Activated CD8-positive, alpha-beta memory T cell treated with anti-CD3 and anti-CD28 coated beads for 24 hours (primary cell): ENCODE measurements around the gene CMTM5.
"Not testable (repeated sequence)": the region's sequence is repeated elsewhere in the genome, so short reads cannot be mapped to it uniquely, and the experiment has no call there.

Experiments used
- DNase-seq: peaks from one replicate; pipeline ENCODE4 v3.0.0-alpha.2; 2020

CMTM5 gene

DNA sequence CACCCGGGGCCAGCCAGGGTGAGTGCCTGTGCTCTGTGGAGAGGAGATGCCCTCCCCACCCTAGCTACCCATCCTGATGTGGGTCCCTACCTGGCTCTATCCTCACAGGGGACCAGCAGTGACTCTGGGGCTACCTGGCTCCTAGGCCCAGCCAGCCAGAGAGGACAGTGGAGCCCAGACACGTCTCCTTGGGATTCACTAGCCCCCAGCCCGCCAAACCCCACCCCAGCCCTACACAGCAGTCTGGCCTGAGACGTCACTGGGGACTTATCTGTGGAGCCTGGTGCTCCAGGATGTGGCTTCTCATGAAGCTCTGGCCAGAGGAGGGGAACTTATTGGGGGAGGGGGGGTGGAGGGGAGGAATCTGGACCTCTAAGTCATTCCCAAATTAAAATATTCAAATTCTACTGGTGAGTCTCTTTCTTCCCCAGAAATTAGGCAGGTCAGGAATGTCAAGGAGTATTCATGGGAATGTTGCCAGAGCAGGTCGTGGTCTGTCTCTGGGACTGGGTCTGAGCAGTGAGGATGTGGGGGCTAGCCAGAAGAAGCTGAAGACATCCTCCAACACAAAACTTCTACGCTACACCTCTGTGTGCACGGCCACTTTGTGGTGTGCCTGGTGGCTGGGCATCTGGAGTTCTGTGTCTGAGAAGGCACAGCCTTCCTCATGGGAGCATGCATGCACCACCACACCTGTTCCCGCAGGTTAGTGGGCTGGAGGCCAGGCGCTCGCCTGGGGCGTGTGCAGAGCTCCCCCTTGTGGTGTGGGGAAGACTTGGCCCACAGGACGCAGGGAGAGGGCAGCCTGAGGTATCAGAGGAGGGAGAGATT is 2.7 kb downstream of the CMTM5 start:
- DNase-seq: peak; percentile 83

DNA sequence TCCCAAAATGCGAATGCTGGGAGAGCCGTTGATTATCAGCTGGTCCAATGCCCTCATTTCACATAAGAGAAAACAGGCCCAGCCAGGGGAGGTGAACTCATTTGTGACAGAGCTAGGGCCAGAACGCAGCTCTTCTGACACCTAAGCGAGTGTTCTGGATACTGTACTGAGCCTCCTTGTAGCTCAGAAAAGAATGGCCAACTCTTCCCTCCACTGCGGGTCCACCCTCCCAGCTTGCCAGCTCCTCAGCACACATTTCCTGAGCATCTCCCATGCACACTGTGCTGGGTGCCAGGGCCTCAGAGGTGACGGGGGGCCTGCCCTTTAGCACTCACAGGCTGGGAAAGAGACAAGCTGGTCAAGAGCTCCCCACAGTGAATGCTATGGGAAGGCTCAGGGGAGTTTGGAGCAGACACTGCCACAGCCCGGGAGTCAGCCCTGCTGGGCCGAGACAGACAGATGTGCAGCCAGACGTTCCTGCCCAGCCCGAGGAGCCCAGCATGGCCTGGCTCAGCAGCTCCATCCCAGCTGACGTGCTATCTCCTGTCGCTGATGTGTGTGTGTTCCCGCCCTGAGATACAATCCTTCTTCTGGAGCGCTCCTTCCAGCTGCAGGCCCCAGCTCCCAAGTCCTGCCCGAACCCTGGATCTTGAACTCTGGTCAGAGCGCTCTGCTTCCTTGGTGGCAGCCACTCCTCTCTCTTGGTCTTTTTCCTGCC is 3.5 kb downstream of the CMTM5 start:
- DNase-seq: no peak

DNA sequence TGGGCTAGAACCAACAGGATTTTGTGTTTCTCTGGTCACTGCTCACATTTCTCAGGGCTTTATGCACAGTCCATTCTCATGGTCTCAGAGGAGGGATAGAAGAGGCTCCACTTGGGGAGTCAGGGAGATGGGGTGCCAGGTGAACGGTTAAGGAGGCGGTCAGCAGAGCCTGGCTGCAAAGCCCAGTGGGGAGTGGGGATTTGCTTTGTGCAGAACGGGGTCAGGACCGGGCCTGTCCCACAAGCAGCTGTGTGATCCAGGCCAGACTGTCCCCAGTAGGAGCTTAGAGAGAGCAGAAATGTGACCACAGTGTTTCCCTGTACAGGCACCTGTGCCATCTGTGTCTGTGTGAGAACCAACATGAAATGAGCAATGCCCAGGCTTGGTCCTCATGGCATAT is 4.1 kb downstream of the CMTM5 start:
- no peak for DNase-seq

DNA sequence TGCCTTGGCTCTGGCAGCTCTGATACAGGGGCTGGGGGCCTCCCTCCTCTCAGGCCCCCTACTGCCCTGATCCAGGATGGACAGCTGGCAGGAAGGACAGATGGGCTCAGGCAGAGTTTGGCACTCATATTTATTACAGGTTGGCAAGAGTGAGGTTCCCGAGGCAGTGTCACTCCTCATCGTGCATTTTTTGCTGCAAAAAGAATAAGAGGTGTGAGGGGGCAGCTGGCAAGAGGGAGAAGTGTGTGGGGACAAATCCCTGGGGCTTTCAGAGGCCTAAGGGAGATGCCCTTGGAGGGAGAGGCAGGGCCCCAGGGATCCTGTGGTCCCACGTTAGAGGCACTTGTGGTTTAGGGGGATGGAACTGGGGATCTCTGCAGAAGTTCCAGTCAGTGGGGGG is 5.0 kb downstream of the CMTM5 start:
- DNase-seq: no peak

DNA sequence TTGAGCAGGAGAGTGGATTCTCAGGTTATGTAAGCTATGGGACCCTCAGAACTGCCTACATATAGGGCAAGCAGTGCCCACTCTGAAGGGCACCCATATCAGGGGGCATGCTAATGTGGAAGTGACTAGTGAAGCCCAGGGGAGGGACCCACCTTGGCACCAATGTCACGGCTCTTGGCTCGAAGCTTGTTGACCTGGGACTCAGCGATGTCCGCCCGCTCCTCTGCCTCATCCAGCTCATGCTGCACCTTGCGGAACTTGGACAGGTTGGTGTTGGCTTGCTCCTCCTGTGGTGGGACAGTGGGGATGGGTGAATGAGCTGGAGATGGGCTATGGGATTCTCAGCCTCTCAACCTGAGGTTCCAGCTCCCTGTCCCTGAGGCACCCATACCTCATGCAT is 5.4 kb downstream of the CMTM5 start:
- DNase-seq: no peak

DNA sequence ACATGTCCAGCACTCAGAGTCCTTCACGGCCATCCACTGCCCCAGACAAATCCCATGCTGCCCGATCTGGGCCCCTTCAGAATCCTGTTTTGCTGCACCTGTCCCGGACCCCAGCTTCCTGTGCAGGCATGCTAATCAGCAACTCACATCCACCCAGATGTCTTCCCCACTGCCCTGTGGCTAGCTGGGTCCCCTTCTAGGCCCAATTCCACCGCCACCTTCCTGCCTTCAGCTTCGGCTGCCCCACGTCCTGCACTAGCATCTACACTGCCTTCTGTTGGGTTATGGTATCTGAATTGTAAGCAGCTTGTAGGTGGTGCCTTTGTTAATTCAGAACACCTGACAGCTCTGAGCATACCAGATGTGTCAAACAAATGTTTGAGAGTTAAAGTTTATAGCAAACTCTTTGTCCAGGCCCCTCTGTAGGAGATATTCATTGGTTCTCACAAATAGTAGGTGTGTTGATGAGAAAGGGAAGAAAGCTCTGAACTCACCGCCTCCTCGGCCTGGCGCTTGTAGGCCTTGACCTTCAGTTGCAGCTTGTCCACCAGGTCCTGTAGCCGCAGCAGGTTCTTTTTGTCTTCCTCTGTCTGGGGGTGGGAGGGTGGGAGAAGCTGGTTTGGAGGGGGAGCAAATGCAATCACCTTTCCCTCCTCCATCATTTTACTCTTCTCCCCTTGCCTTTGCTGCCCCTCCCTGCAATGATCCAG is 6.0 kb downstream of the CMTM5 start:
- DNase-seq: no peak

DNA sequence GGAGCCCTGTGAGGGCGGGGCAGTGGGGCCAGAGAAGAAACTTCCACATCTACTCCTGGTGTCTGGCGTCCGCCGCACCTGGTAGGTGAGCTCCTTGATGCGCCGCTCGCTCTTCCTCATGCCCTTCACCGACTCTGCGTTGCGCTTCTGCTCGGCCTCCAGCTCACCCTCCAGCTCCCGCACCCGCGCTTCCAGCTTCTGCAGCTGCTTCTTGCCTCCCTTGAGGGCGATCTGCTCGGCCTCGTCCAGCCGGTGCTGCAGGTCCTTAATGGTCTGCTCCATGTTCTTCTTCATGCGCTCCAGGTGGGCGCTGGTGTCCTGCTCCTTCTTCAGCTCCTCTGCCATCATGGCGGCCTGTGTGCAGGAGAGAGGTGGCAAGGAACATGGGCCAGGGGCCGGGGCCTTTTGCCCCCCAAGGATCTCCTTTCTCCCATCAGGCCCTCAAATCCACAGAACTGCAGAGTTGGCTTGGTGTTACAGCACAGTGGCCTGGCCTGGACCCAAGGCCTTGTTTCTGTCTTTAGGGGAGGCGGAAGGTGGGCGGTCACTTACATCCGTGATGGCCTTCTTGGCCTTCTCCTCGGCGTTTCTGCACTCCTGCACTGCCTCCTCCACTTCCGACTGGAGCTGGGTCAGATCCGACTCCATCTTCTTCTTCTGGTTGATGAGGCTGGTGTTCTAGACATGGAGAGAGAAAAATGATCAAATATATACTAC is 7.7 kb downstream of the CMTM5 start:
- DNase-seq: no peak

DNA sequence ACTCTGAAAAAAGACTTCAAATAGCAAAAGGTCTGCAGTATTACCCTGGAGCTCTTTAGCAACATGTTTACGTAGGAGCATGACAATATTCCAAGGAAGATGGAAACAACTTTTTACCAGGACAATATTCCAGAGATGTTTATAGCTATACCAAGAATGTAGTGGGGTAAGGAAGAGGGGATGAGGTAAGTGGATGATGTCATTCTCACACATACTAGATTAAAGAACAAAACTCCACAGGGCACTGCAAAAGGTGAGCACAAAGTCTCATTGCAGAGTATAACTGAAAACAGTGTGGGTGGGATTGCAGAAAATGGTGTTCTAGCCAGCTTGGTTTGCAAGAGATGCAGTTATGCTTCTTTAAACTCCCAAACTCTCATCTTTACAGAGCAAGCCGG is 8.4 kb downstream of the CMTM5 start:
- no peak for DNase-seq

DNA sequence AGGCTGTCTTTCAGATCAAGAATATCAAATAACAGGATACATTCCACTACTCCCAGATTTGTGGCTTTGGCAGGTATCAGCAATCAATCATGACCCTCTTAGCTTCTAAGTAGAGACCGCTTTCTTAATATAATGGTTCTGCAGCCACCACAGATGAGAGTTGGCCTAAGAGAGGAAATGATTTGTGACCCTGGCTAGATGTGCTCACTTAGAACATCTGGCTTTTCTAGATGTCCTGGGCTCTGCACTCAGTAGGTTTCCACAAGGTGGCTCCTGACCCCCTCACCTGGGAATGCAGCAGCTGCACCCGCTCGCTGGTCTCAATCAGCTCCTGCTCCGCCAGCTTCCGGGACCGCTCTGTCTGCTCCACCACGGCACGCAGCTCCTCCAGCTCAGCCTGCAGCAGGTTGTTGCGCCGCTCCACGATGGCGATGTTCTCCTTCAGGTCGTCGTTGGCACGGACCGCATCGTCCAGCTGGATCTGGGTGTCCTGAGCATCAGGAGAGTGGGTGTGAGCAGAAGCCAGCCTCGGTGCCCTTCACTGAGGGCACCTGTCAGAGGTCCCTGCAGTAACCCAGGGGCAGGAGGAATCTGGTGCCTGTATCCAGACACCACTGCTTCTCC is 8.9 kb downstream of the CMTM5 start:
- no peak for DNase-seq

DNA sequence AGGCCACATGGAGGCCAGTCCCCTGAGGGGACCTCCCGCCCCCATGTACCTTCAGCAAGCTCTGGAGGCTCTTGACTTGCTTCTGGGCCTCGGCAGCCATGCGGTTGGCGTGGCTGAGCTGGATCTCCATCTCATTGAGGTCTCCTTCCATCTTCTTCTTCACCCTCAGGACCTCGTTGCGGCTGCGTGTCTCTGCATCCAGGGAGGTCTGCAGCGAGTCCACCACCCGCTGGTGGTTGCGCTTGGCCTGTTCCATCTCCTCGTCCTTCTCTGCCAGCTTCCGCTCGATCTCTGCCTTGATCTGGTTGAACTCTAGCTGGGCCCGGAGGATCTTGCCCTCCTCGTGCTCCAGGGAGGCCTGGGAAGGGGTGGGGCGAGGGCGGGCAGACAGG is 9.4 kb downstream of the CMTM5 start:
- DNase-seq: not testable (repeated sequence)

DNA sequence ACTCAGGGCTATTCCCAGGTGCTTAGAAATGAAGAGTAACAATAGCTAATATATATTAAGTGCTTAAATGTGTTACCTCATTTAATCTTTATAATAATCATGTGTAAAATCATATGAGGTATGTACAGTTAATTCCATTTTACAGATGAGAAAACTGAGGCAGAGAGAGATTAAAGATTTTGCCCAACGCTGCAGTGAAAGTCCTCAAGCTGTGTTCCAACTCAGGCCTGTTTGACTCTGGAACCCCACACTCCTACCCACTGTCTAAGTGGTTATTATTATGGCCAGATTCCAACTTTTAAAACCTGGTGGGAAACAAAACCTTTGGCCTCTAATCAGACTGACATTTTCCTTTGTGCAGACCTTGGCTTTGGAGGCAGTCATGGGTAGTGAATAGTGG is 10.2 kb downstream of the CMTM5 start:
- no peak for DNase-seq

DNA sequence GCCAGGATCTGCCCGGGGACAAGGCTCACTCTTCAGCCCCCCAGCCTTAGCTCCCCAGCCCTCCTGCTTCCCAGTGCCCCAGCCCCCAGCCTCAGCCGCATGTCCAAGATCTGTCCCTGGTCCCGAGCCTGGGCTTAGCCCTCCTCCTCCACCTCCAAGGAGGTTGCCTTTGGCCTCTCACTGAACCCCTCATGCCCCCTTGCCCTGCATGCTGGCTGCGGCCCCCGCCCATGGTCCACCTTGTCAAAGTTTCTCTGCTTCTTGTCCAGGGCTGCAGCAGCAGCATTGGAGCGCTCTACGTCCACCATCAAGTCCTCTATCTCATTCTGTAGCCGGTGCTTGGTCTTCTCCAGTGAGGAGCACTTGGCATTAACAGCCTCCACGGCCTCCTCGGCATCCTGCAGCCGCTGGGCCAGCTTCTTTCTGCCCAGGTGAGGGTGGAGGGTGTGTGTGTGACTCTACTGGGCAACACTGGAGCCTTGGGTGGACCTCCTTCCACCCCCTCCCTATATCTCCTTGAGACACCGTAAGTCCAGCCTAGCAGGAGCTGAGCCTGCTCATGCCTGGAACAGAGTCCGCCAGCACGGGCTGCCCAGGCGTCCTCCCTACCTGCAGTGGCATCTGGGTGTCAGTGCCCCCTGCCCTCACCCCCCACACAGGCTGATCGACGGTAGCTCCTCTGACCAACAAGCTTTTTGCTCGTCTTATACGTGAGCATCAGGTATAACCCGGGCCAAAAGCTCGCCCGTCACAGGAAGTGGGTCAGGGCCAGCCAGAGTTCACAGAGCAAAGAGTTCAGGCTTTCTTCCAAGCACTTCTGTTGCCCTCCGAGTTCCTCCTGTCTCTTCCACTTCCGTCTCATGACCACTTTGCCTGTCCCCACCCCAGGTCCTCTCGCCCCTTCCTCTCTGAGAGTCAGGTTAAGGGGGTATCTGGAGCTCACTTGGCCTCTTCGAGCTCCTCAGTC is 11.4 kb downstream of the CMTM5 start:
- no peak for DNase-seq

DNA sequence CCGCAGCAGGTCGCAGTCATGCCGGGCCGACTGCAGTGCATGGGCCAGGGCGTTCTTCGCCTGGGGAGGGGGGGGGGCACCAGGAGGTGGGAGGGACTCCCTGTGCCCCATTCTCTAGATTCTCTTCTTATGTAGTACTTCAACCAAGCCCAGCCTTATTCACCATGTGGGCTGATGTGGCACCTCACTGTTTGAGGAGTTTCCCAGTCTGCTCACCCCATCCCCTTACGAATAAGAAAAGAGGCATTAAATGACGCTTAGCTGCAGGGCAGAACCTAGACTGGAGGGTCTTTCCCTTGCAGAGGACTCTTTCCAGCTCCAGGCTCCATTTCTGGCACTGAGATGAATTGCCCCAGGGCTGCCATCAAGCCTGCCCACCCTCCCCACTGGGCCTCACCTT is 12.2 kb downstream of the CMTM5 start:
- no peak for DNase-seq

DNA sequence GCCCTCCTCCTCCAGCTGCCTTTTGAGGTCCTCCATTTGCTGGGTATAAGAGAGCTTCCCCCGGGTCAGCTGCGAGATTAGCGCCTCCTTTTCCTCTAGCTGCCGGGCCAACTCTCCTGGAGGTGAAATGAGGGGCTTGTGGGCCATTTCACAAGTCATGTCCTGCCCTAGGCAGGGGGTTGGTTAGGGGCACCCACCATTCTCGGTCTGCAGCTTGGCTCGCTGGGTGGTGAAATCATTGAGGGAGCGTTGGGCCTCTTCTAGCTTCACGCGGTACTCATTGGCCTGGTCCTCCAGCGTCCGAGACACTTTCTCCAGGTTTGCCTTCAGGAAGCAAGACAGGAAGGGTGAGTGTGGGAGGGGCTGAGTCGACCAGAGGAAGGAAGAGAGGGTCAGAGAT is 12.6 kb downstream of the CMTM5 start:
- DNase-seq: no peak

DNA sequence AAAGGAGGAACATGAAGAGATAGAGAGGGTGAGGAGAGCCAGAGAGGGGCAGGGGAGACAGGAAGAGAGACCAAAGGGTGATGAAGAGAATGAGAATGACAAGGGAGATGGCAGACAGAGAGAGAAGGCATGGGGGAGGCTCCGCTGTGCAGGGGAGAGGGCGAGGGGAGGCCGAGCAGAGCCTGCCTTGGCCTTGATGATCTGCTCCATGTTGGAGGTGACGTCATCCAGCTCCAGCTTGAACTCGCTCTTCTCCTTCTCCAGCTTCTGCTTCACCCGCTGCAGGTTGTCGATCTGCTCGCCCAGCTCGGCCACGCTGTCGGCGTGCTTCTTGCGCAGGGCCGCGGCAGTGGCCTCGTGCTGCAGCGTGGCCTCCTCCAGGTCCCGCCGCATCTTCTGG is 13.0 kb downstream of the CMTM5 start:
- DNase-seq: not testable (repeated sequence)

DNA sequence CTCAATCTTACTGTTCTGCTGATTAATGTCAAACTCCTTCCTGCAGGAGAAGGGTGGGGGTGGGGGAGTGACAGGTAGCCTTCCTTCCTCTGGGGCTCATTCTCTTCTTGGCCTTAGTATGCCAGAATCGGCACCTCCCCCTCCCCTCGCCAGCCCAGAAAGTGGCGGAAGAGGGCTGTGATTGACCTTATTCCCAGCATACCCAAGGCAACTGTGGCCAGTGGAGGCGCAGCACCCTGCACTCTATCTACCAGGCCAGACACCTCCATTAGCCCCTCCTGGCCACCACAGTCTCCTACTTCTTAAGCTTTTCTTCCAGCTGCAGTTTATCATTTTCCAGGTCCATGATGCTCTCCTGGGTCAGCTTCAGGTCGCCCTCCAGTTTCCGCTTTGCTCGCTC is 15.8 kb downstream of the CMTM5 start:
- DNase-seq: no peak

DNA sequence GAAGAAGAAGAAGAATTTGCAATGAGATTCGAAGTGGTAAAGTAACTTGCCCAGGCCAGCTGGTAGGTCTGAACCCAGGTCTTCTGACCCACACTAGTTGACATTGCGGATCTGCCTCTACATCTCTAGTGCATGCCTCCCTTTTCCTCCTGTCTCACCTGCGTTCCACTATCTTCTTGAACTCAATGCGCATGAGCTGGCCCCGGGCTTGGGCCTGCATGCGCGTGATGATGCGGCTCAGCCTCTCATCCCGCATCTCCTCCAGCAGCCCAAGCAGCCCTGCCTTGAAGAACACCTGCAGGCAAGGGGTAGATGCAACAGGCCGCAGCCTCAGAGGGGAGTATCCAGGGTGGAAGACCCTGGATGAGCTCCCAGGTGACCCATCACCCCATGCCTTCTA is 19.3 kb downstream of the CMTM5 start:
- no peak for DNase-seq

DNA sequence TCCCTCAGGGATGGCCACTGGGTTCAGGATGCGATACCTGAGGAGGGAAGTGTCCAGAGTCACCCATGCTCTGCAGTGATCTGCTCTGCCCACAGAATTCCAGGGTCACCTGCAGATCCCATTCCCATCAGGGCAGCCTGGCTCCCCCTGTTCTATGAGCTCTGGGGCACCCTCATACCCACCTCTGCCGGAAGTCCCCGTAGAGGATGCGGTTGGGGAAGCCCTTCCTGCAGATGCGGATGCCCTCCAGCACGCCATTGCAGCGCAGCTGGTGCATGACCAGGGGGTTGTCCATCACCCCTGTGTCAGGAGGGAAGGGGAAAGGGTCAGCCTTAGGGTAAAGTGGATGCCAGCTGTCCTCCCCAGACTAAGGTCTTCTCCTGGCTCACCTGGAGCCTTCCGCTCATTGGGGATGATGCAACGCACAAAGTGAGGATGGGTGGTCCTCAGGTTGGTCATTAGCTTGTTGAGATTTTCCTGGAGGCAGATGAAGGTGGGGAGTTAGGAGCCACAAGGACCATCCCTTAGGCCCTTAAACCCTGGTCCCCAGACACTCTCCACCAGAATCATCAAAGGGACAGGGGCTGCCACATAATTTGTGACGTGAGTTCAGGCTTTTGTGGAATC is 20.0 kb downstream of the CMTM5 start:
- no peak for DNase-seq

DNA sequence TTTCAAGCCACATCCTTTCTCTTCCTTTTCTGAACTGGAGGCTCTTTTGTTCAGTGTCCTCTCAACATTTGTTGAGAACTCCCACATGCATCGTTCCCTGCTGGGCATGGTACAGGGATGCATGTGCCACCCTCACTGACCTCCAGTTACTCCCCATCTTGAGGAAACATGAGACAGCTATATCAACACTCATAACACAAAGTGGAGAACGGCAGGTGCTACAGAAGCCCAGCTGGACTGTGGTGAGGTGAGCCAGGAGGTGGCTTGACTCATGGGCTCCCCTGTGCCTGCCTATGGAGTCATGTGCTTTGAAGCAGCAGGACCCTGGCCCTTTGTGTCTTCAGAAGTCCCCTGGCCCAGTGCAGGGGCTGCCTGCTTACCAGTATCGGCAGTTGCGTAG is 21.5 kb downstream of the CMTM5 start:
- no peak for DNase-seq

DNA sequence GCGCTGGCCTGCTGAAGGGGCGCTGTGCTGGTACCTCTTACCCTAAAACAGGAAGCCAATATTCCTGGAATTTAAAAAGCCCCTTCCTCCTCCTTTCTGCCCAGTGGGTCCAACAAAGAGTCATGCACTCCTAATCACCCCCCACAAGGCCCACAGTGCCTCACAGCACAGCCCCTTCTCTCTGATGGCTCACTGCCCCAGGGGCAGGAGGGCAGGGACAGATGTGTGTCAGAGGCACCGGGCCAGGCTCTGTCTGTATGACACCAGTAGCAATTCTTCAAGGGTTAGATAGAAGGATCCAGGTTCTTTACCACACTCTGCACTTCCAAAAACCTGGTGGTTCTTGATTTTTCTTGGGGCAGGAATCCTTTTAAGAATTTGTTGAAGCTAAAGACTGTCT is 22.3 kb downstream of the CMTM5 start:
- no peak for DNase-seq

DNA sequence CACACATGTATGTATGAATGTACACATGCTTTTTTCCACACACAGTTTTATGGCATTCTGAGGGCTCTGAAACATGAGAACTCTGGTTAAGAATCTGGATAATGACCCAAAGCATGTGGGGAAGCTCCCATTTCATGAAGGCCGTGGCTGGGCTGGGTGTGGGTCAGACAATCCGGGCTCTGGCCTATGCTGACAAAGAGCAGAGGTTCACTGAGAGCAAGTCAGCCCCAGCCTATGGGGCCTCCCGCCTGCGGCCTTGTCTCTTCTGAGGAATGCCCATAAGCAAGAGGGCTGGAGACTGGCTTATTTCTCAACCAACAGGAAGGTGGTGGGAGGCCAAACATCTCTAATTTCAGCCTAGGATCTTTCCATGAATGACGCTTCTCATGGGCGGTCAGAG is 22.7 kb downstream of the CMTM5 start:
- no peak for DNase-seq
